Kidney epithelial cell (primary cell): ENCODE measurements around the gene ORAI3. TPM values are rescaled to one million over a fixed set of nuclear protein-coding genes. Genes with fewer than 3 reads are reported as not detected.

Experiments used
- DNase-seq: peaks from one replicate; pipeline ENCODE4 v3.0.0-alpha.2; 2010; ENCODE audit warnings: low read depth
- H3K27me3 ChIP-seq: 2 replicates; pipeline ENCODE4 v1.6.0; 2011; ENCODE audit warnings: low read length; ENCODE audit not compliant: control insufficient read depth, insufficient read depth
- H3K36me3 ChIP-seq: 2 replicates; pipeline ENCODE4 v1.5.1; 2011; ENCODE audit warnings: low read length; ENCODE audit not compliant: control insufficient read depth, insufficient read depth
- H3K4me3 ChIP-seq: 2 replicates; pipeline ENCODE4 v1.5.1; 2011; ENCODE audit warnings: low read depth, mild to moderate bottlenecking, control low read depth, low read length
- CTCF ChIP-seq: IDR thresholded peaks from 2 replicates; pipeline ENCODE4 v1.5.1; 2011; ENCODE audit warnings: mild to moderate bottlenecking, moderate library complexity, low read length, control low read depth, inconsistent platforms; ENCODE audit not compliant: insufficient read depth, poor library complexity, severe bottlenecking
- total RNA-seq: library from RNA; depleted of rRNA; stranded (reverse); fragments of >200 nt; gene quantifications from 2 replicates; pipeline ENCODE4 v1.2.3, GENCODE V29; 2015

ORAI3 gene
- total RNA-seq, 1 donor from 2014 or later: 37.9 TPM

- H3K4me3 ChIP-seq: no peak overlapping the region
- no peak for TF ChIP-seq CTCF
- DNase-seq: no peak
- H3K36me3 ChIP-seq: peaks cover 3% of the 10 kb centered on the region
- H3K27me3 ChIP-seq: no peaks in the 10 kb centered on the region
Measured at GRCh38 chr16:30961384-30961783, 12.5 kb downstream of the ORAI3 start.

GRCh38 chr16:30963925-30964511, 15.2 kb downstream of the ORAI3 start:
- Histone ChIP-seq H3K27me3 (no peaks in the 10 kb centered on the region), H3K36me3 (peaks cover 4% of the 10 kb centered on the region), H3K4me3 (no peak overlapping the region)
- no peak for TF ChIP-seq CTCF
- DNase-seq: no peak

- Histone ChIP-seq H3K4me3 (no peak overlapping the region), H3K27me3 (no peaks in the 10 kb centered on the region), H3K36me3 (peaks cover 8% of the 10 kb centered on the region)
- DNase-seq: no peak
- no peak for TF ChIP-seq CTCF
Measured at GRCh38 chr16:30964574-30965226, 15.8 kb downstream of the ORAI3 start.

GRCh38 chr16:30965436-30965835, 16.6 kb downstream of the ORAI3 start:
- TF ChIP-seq CTCF: no peak
- DNase-seq: no peak
- Histone ChIP-seq H3K36me3 (peaks cover 8% of the 10 kb centered on the region), H3K4me3 (no peak overlapping the region), H3K27me3 (no peaks in the 10 kb centered on the region)

GRCh38 chr16:30966033-30966619, 17.3 kb downstream of the ORAI3 start:
- TF ChIP-seq CTCF: no peak
- Histone ChIP-seq H3K27me3 (no peaks in the 10 kb centered on the region), H3K4me3 (no peak overlapping the region), H3K36me3 (peaks cover 9% of the 10 kb centered on the region)
- no peak for DNase-seq
